Progenitor cell of endocrine pancreas (in vitro differentiated cells): Measurements from ENCODE around the gene TTLL1. TPM values are rescaled to one million over a fixed set of nuclear protein-coding genes. Genes with fewer than 3 reads are reported as not detected.
"Not testable (repeated sequence)": the region's sequence is repeated elsewhere in the genome, so short reads cannot be mapped to it uniquely, and the experiment has no call there.

Source experiments
- DNase-seq: peaks from one replicate; pipeline ENCODE4 v3.0.0; 2021; ENCODE audit warnings: low spot score; ENCODE audit not compliant: unreplicated experiment
- H3K27ac Mint-ChIP-seq: 2 replicates; pipeline ENCODE4 v1.8.0; 2021; ENCODE audit warnings: mild to moderate bottlenecking, moderate library complexity, mixed read lengths
- H3K27me3 Mint-ChIP-seq: 2 replicates; pipeline ENCODE4 v1.8.0; 2021; ENCODE audit warnings: mixed read lengths
- H3K36me3 Mint-ChIP-seq: 2 replicates; pipeline ENCODE4 v1.8.0; 2022; ENCODE audit warnings: mixed read lengths; ENCODE audit not compliant: insufficient read depth
- H3K4me1 Mint-ChIP-seq: 2 replicates; pipeline ENCODE4 v1.8.0; 2021; ENCODE audit warnings: low read depth, mixed read lengths
- H3K4me3 Mint-ChIP-seq: 2 replicates; pipeline ENCODE4 v1.8.0; 2021; ENCODE audit warnings: low read depth, mild to moderate bottlenecking, moderate library complexity, mixed read lengths
- H3K9me3 Mint-ChIP-seq: 2 replicates; pipeline ENCODE4 v1.8.0; 2021; ENCODE audit warnings: low read depth, mixed read lengths
- CTCF ChIP-seq: fragments of 200-600 bp; sonication (generic); IDR thresholded peaks from one replicate; pipeline ENCODE4 v1.5.0; 2021; ENCODE audit warnings: antibody characterized with exemption, mild to moderate bottlenecking; ENCODE audit not compliant: unreplicated experiment
- total RNA-seq: library from RNA; stranded (reverse); gene quantifications from 2 replicates; pipeline ENCODE4 v1.2.1, GENCODE V29; 2021

TTLL1 gene
- total RNA-seq, 1 donor from 2014 or later = 11.9 TPM

DNA sequence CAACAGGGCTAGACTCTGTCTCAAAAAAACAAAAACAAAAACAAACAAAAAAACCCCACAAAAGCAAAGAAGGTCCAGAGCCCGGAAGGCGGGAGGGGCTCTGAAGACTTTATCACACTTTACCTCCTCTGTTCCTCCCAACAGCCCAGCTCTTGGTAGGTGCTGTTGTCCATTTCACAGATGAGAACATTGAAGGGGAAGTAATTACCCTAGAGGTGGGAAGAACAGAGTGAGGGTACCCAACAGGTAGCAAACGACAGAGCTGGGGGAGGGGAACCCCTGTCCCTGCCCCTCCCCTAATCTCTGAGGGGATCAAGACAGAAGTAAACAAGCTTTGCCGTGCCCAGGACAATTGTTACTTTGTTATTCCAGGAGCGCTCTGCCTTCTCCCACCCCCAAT lies 20.3 kb upstream of the TTLL1 start:
- H3K4me3 Mint-ChIP-seq = peak overlapping the region; percentile 23
- no peak overlapping the region for H3K27ac Mint-ChIP-seq
- peaks cover 11% of the 10 kb centered on the region for H3K4me1 Mint-ChIP-seq
- no peaks in the 10 kb centered on the region for H3K9me3 Mint-ChIP-seq
- H3K27me3 Mint-ChIP-seq = peaks cover 52% of the 10 kb centered on the region
- no peak for TF ChIP-seq CTCF
- DNase-seq = no peak
- H3K36me3 Mint-ChIP-seq = no peaks in the 10 kb centered on the region

DNA sequence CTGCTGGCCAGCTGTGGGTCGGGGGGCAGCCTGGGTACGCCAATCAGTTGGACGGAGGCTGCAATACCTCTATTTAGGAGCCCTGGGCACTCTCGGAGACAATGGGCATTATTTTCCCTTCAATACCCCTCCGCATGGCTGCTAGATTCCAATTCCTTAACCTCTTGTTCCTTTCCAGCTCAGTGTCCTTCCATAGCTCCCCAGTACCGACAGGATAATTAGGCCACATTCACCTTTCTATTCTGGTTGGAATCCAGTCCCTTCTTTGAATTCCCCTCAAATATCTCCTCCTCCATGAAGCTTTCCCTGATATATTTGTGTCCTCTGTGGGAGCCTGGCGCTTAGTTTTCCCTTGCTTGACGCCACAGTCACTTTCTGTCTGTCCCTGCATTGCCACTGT lies 17.1 kb upstream of the TTLL1 start:
- DNase-seq = no peak
- no peak for TF ChIP-seq CTCF
- Mint-ChIP-seq H3K4me3 (no peak overlapping the region), H3K4me1 (peaks cover 12% of the 10 kb centered on the region), H3K36me3 (no peaks in the 10 kb centered on the region), H3K9me3 (no peaks in the 10 kb centered on the region), H3K27me3 (peaks cover 33% of the 10 kb centered on the region), H3K27ac (no peak overlapping the region)

- not testable (repeated sequence) for H3K4me1 Mint-ChIP-seq, H3K9me3 Mint-ChIP-seq, H3K27ac Mint-ChIP-seq
Measured at GRCh38 chr22:43104950-43105349, 15.8 kb upstream of the TTLL1 start.

DNA sequence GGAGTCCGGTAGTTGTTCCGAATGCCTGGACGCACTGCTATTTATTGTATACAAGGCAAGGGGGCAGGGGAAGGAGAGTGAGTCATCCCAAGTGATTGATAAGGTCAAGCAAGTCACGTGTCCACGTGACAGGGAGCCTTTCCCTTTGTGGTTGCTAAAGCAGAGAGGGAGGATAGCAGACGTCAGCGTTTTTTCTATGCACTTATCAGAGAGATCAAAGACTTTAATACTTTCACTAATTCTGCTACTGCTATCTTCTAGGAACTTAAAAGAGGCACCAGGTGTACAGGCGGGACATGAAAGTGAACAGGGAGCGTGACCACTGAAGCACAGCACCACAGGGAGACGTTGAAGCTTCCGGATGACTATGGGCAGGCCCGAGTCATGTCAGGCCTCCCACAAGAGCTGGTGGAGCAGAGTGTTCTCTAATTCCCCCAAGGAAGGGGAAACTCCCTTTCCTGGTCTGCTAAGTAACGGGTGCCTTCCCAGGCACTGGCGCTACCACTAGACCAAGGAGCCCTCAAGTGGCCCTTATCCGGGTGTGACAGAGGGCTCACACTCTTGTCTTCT lies 14.9 kb upstream of the TTLL1 start:
- H3K9me3 Mint-ChIP-seq, H3K4me3 Mint-ChIP-seq, DNase-seq, H3K36me3 Mint-ChIP-seq, H3K4me1 Mint-ChIP-seq: not testable (repeated sequence)
- Mint-ChIP-seq H3K27me3 (peaks cover 26% of the 10 kb centered on the region), H3K27ac (peak overlapping the region; percentile 91)

More at GRCh38 chr22:43104950-43105349, 15.8 kb upstream of the TTLL1 start:
- not testable (repeated sequence) for H3K36me3 Mint-ChIP-seq, H3K4me3 Mint-ChIP-seq, DNase-seq
- H3K27me3 Mint-ChIP-seq = peaks cover 31% of the 10 kb centered on the region

- H3K27me3 Mint-ChIP-seq = peaks cover 11% of the 10 kb centered on the region
- H3K4me1 Mint-ChIP-seq = peaks cover 10% of the 10 kb centered on the region
- no peak for DNase-seq
- peaks cover under 1% of the 10 kb centered on the region for H3K36me3 Mint-ChIP-seq
- no peak for TF ChIP-seq CTCF
- H3K27ac Mint-ChIP-seq = no peak overlapping the region
- no peak overlapping the region for H3K4me3 Mint-ChIP-seq
- peaks cover 2% of the 10 kb centered on the region for H3K9me3 Mint-ChIP-seq
Measured at GRCh38 chr22:43101306-43101705, 12.1 kb upstream of the TTLL1 start.

GRCh38 chr22:43100225-43100624 lies 11.0 kb upstream of the TTLL1 start:
- Mint-ChIP-seq H3K4me3 (no peak overlapping the region), H3K4me1 (peaks cover 10% of the 10 kb centered on the region), H3K27ac (no peak overlapping the region), H3K27me3 (peaks cover 10% of the 10 kb centered on the region), H3K36me3 (peaks cover 2% of the 10 kb centered on the region), H3K9me3 (peaks cover 7% of the 10 kb centered on the region)
- TF ChIP-seq CTCF = no peak
- DNase-seq = no peak
